ENCODE measurements around the gene ZNF318. TPM values are rescaled to one million over a fixed set of nuclear protein-coding genes. Genes with fewer than 3 reads are reported as not detected.

Gene ZNF318
- total and polyA plus RNA-seq, 10 of the 15 experiments (the other 5 are each of a cell fraction or from before 2014, with no cell fraction given): 3.4 to 79.8 (median 13.7) TPM

DNA sequence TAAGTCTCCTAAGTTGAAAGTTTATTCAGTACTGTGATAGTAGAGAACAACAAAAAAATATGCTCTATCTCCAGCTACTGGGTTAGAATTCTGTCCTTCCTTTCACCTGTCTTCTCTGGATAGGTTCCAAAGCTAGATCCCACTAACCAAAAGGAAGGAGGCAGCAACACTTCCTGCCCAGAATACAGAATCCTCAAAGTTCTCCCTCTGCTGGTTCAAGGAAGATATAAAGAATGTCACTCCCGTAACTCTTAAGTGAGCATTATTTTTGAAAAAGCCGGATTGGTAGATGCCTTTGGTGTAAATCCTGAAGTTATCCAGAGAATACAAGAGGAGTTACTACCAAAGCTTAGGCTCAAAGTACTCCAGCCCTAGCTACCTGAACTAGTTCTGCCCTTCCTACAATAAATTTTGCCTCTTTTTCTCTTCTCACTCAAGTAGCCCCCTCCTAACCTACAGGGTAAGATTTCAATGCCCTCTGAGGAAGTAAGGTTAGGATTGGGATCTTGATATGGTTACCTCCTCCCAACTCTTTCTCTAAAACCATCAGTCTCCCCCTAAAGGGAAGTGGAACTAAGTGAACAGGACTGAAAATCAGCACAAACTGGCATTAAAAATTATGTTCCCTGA is 34.9 kb downstream of the ZNF318 start (continued):
- TF ChIP-seq ZNF384 (IDR thresholded peaks at IDR 0.05; ENCODE audit: borderline replicate concordance, low read depth, low read length) (no peak), CHD4 (IDR thresholded peaks at IDR 0.05) (no peak), EP300 (IDR thresholded peaks at IDR 0.05; ENCODE audit: borderline replicate concordance in 1 of 2, control insufficient read depth in 1 of 2, low read depth in 2 of 2, low read length in 2 of 2) (no peak), FOXM1 (IDR thresholded peaks at IDR 0.05; ENCODE audit: low read depth, low read length) (no peak), HDAC2 (IDR thresholded peaks at IDR 0.05) (no peak), TCF12 (IDR thresholded peaks at IDR 0.05; ENCODE audit: low read depth, low read length) (no peak)
- TF ChIP-seq, protein P1, sequence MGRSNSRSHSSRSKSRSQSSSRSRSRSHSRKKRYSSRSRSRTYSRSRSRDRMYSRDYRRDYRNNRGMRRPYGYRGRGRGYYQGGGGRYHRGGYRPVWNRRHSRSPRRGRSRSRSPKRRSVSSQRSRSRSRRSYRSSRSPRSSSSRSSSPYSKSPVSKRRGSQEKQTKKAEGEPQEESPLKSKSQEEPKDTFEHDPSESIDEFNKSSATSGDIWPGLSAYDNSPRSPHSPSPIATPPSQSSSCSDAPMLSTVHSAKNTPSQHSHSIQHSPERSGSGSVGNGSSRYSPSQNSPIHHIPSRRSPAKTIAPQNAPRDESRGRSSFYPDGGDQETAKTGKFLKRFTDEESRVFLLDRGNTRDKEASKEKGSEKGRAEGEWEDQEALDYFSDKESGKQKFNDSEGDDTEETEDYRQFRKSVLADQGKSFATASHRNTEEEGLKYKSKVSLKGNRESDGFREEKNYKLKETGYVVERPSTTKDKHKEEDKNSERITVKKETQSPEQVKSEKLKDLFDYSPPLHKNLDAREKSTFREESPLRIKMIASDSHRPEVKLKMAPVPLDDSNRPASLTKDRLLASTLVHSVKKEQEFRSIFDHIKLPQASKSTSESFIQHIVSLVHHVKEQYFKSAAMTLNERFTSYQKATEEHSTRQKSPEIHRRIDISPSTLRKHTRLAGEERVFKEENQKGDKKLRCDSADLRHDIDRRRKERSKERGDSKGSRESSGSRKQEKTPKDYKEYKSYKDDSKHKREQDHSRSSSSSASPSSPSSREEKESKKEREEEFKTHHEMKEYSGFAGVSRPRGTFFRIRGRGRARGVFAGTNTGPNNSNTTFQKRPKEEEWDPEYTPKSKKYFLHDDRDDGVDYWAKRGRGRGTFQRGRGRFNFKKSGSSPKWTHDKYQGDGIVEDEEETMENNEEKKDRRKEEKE (IDR thresholded peaks at IDR 0.05): no peak
- TF ChIP-seq, protein P2, sequence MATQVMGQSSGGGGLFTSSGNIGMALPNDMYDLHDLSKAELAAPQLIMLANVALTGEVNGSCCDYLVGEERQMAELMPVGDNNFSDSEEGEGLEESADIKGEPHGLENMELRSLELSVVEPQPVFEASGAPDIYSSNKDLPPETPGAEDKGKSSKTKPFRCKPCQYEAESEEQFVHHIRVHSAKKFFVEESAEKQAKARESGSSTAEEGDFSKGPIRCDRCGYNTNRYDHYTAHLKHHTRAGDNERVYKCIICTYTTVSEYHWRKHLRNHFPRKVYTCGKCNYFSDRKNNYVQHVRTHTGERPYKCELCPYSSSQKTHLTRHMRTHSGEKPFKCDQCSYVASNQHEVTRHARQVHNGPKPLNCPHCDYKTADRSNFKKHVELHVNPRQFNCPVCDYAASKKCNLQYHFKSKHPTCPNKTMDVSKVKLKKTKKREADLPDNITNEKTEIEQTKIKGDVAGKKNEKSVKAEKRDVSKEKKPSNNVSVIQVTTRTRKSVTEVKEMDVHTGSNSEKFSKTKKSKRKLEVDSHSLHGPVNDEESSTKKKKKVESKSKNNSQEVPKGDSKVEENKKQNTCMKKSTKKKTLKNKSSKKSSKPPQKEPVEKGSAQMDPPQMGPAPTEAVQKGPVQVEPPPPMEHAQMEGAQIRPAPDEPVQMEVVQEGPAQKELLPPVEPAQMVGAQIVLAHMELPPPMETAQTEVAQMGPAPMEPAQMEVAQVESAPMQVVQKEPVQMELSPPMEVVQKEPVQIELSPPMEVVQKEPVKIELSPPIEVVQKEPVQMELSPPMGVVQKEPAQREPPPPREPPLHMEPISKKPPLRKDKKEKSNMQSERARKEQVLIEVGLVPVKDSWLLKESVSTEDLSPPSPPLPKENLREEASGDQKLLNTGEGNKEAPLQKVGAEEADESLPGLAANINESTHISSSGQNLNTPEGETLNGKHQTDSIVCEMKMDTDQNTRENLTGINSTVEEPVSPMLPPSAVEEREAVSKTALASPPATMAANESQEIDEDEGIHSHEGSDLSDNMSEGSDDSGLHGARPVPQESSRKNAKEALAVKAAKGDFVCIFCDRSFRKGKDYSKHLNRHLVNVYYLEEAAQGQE (IDR thresholded peaks at IDR 0.05; ENCODE audit: low read depth, low read length): no peak
- TF ChIP-seq, protein P3, sequence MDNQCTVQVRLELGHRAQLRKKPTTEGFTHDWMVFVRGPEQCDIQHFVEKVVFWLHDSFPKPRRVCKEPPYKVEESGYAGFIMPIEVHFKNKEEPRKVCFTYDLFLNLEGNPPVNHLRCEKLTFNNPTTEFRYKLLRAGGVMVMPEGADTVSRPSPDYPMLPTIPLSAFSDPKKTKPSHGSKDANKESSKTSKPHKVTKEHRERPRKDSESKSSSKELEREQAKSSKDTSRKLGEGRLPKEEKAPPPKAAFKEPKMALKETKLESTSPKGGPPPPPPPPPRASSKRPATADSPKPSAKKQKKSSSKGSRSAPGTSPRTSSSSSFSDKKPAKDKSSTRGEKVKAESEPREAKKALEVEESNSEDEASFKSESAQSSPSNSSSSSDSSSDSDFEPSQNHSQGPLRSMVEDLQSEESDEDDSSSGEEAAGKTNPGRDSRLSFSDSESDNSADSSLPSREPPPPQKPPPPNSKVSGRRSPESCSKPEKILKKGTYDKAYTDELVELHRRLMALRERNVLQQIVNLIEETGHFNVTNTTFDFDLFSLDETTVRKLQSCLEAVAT (IDR thresholded peaks at IDR 0.05): no peak
